Cardiac atrium fibroblast (primary cell): ENCODE results near the gene MTFR1L. TPM values are rescaled to one million over a fixed set of nuclear protein-coding genes. Genes with fewer than 3 reads are reported as not detected.

Experiments used
- total RNA-seq: library from RNA; depleted of rRNA; stranded (reverse); fragments of >200 nt; gene quantifications from 2 replicates; pipeline ENCODE4 v1.2.3, GENCODE V29; 2015

Gene MTFR1L
- total RNA-seq, result 38.6 and 43.1 TPM in 2 replicates

GRCh38 chr1:25819491-25820246 lies at the start of gene MTFR1L:
MTFR1L (plus strand) TSS chr1:25819954; CDS start chr1:25823105, 3,151 bp downstream.

GRCh38 chr1:25799935-25800702 lies 19.6 kb upstream of the MTFR1L start, which contains the start of gene SELENON:
SELENON (plus strand) TSS chr1:25800193; CDS start chr1:25800231, 38 bp downstream.

GRCh38 chr1:25858906-25859789 lies 39.4 kb downstream of the MTFR1L start, which contains the start of gene AUNIP:
AUNIP (minus strand) TSS chr1:25859457; CDS start chr1:25859357, 100 bp downstream.

GRCh38 chr1:25875154-25875855 lies 55.6 kb downstream of the MTFR1L start, which contains the start of gene PAQR7:
PAQR7 (minus strand) TSS chr1:25875708; CDS start chr1:25863839, 11,869 bp downstream.

Other genes starting within 250 kb of the MTFR1L start
- gene MAN1C1, start 203.2 kb upstream of the MTFR1L start, total RNA-seq, result 1.5 and 3.2 TPM in 2 replicates
- gene SELENON, start 19.8 kb upstream of the MTFR1L start, total RNA-seq, result 46.3 and 51.6 TPM in 2 replicates
- gene AUNIP, start 39.5 kb downstream of the MTFR1L start, total RNA-seq, result 0.65 and 0.90 TPM in 2 replicates
- 7.3 and 8.5 TPM in 2 replicates for gene PAQR7, start 55.8 kb downstream of the MTFR1L start, total RNA-seq
- 13.6 and 19.1 TPM in 2 replicates for gene STMN1, start 86.5 kb downstream of the MTFR1L start, total RNA-seq
- 3.1 and 10.3 TPM in 2 replicates for gene PAFAH2, start 178.1 kb downstream of the MTFR1L start, total RNA-seq
- gene EXTL1, start 201.8 kb downstream of the MTFR1L start, total RNA-seq, result 0.49 TPM in 1 of 2 replicates, not detected in the other
- not detected in 2 replicates for gene SLC30A2, start 226.2 kb downstream of the MTFR1L start, total RNA-seq
- not detected in 2 replicates for gene TRIM63, start 247.7 kb downstream of the MTFR1L start, total RNA-seq